Spleen (tissue), 7 donors: ENCODE results near the gene CALCOCO1.

Experiments
- CTCF ChIP-seq, 11 experiments: fragments of 200-600 bp in 7 of 11; fragments of 450-650 bp in 4 of 11; sonication (generic) in 4 of 11; IDR thresholded peaks in 8 of 11; conservative IDR thresholded peaks in 3 of 11; 1 replicate in 7 of 11; 2 replicates in 4 of 11; pipeline versions ENCODE4 v1.4.0 to v1.8.0; 2016 to 2021; ENCODE audit warnings: antibody characterized with exemption in 11 of 11, inconsistent platforms in 4 of 11, mild to moderate bottlenecking in 1 of 11
- POLR2A ChIP-seq, 3 donors: fragments of 450-650 bp; IDR thresholded peaks; one replicate each; pipeline ENCODE4 v1.5.1; 2017; ENCODE audit warnings: antibody characterized with exemption in 3 of 3, mild to moderate bottlenecking in 1 of 3
- POLR2AphosphoS5 ChIP-seq, 3 donors: sonication (generic); formaldehyde crosslinking; IDR thresholded peaks; one replicate each; pipeline ENCODE4 v1.5.1; 2017; ENCODE audit warnings: antibody characterized with exemption in 3 of 3
- donor health status: DM: no; HTN: no; CAD: no; lungs with moderate emphysema.
- donor health status: DM: no; HTN: no; CAD: no.
- donor health status: DM: no; HTN: no; CAD: no.

- no peak for TF ChIP-seq POLR2AphosphoS5 (IDR thresholded peaks at IDR 0.05)
- no peak for TF ChIP-seq CTCF (IDR thresholded peaks at IDR 0.05 in 8 of 11, conservative IDR thresholded peaks at IDR 0.05 in 3 of 11)
- TF ChIP-seq POLR2A (IDR thresholded peaks at IDR 0.05): no peak
Observed at GRCh38 chr12:53748072-53748840, 21.0 kb upstream of the CALCOCO1 start.
